Osteocyte (in vitro differentiated cells): ENCODE results near the gene GPR3. TPM values are rescaled to one million over a fixed set of nuclear protein-coding genes. Genes with fewer than 3 reads are reported as not detected.

ENCODE experiments used
- DNase-seq: peaks from one replicate; pipeline ENCODE4 v3.0.0; 2021; ENCODE audit warnings: mixed read lengths; ENCODE audit not compliant: unreplicated experiment; ENCODE audit errors: extremely low spot score
- H3K27ac Mint-ChIP-seq: one replicate; pipeline ENCODE4 v1.8.0; 2021; ENCODE audit warnings: mild to moderate bottlenecking, mixed read lengths; ENCODE audit not compliant: unreplicated experiment
- H3K27me3 Mint-ChIP-seq: one replicate; pipeline ENCODE4 v1.8.0; 2021; ENCODE audit warnings: mixed read lengths; ENCODE audit not compliant: unreplicated experiment
- H3K36me3 Mint-ChIP-seq: one replicate; pipeline ENCODE4 v1.8.0; 2021; ENCODE audit warnings: mixed read lengths; ENCODE audit not compliant: unreplicated experiment
- H3K4me1 Mint-ChIP-seq: one replicate; pipeline ENCODE4 v1.8.0; 2021; ENCODE audit warnings: mixed read lengths; ENCODE audit not compliant: unreplicated experiment
- H3K4me3 Mint-ChIP-seq: one replicate; pipeline ENCODE4 v1.8.0; 2021; ENCODE audit warnings: mild to moderate bottlenecking, moderate library complexity, mixed read lengths; ENCODE audit not compliant: unreplicated experiment
- H3K9me3 Mint-ChIP-seq: one replicate; pipeline ENCODE4 v1.8.0; 2021; ENCODE audit warnings: mixed read lengths; ENCODE audit not compliant: unreplicated experiment
- CTCF ChIP-seq: fragments of 200-600 bp; sonication (generic); IDR thresholded peaks from 2 replicates; pipeline ENCODE4 v1.5.0; 2021; ENCODE audit warnings: antibody characterized with exemption, mild to moderate bottlenecking, moderate library complexity
- total RNA-seq: library from RNA; stranded (reverse); gene quantifications from 2 replicates; pipeline ENCODE4 v1.2.1, GENCODE V29; 2021

GPR3 gene
- total RNA-seq, 1 donor from 2014 or later: 0.56 TPM

GRCh38 chr1:27374362-27375086 is 17.9 kb upstream of the GPR3 start, which contains the start of gene FCN3:
Gene FCN3 (minus strand): TSS chr1:27374824. CDS start chr1:27374818, 6 bp downstream.
- Mint-ChIP-seq H3K4me1 (peaks cover 2% of the 10 kb centered on the region), H3K27ac (no peak within 1 kb of the TSS), H3K36me3 (no peaks in the 10 kb centered on the region), H3K9me3 (no peaks in the 10 kb centered on the region), H3K27me3 (no peaks in the 10 kb centered on the region), H3K4me3 (no peak within 1 kb of the TSS)
- TF ChIP-seq CTCF: no peak
- DNase-seq: no peak

- no peaks in the 10 kb centered on the region for H3K36me3 Mint-ChIP-seq
- H3K4me3 Mint-ChIP-seq: no peak overlapping the region
- H3K27ac Mint-ChIP-seq: no peak overlapping the region
- H3K27me3 Mint-ChIP-seq: no peaks in the 10 kb centered on the region
- no peaks in the 10 kb centered on the region for H3K9me3 Mint-ChIP-seq
- no peak for TF ChIP-seq CTCF
- DNase-seq: no peak
- peaks cover 20% of the 10 kb centered on the region for H3K4me1 Mint-ChIP-seq
Observed at GRCh38 chr1:27377760-27378495, 14.5 kb upstream of the GPR3 start.

GRCh38 chr1:27379564-27380122 is 12.8 kb upstream of the GPR3 start:
- no peaks in the 10 kb centered on the region for H3K27me3 Mint-ChIP-seq
- no peak for TF ChIP-seq CTCF
- DNase-seq: no peak
- H3K4me3 Mint-ChIP-seq: no peak overlapping the region
- no peaks in the 10 kb centered on the region for H3K9me3 Mint-ChIP-seq
- H3K27ac Mint-ChIP-seq: peak overlapping the region; percentile 10
- no peaks in the 10 kb centered on the region for H3K36me3 Mint-ChIP-seq
- peaks cover 22% of the 10 kb centered on the region for H3K4me1 Mint-ChIP-seq

- no peak overlapping the region for H3K4me3 Mint-ChIP-seq
- H3K4me1 Mint-ChIP-seq: peaks cover 22% of the 10 kb centered on the region
- no peak for TF ChIP-seq CTCF
- no peak for DNase-seq
- H3K27me3 Mint-ChIP-seq: no peaks in the 10 kb centered on the region
- H3K27ac Mint-ChIP-seq: no peak overlapping the region
- H3K36me3 Mint-ChIP-seq: no peaks in the 10 kb centered on the region
- no peaks in the 10 kb centered on the region for H3K9me3 Mint-ChIP-seq
Observed at GRCh38 chr1:27380224-27380623, 12.2 kb upstream of the GPR3 start.
